HG03066 (cell line): ENCODE measurements around the gene RPL7A.
"Not testable (repeated sequence)": the region's sequence is repeated elsewhere in the genome, so short reads cannot be mapped to it uniquely, and the experiment has no call there.

ENCODE experiments used
- ATAC-seq: cut with Tn5 transposase; IDR thresholded peaks from one replicate; pipeline ENCODE4 v1.9.1; 2021; ENCODE audit warnings: low read depth; ENCODE audit not compliant: unreplicated experiment

RPL7A gene

DNA sequence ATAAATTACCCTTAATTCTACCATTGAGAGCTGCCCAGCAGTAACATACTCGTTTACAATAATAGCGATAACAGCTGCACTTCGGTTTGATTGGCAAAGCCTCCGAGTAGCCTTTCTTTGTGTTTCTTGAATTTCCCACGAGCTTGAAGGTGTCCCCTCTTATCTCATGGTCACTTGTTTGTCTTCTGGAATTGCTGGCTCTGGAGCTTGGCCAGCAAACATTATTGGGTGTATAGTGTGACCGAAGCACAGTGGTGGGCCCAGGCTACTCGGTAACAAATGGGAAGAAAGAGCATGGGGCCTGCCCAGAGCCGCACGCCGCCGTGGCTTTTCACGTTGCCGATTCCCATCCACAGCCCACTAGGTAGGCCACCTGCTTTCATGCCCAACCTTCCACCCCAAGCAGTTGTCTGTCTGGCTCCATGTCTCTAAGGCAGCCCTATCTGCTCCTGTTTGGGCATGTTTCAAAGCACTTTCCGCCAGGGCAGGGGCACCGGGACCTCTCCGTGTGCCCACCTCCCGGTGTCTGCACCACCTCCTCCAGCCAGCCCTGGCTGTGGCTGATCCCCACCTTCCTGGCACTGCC lies 36.8 kb downstream of the RPL7A start:
- no peak for ATAC-seq

DNA sequence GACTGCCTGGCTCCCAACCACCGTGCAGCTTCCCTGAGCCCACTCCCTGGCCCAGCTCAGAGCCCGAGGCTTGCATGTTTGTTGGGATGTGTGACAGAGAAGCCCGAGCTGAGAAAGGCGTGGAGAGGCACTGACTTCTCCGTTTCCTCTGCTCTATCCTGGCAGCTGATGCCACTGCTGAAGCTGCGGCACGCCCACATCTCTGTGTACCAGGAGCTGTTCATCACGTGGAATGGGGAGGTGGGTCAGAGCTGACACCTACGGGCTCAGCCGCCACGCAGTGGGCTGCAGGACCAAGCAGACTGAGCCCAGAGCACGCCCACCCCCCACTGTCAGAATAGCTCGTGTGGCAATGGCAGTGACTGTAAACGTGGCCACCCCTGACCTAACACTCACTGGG lies 37.4 kb downstream of the RPL7A start:
- ATAC-seq = no peak

DNA sequence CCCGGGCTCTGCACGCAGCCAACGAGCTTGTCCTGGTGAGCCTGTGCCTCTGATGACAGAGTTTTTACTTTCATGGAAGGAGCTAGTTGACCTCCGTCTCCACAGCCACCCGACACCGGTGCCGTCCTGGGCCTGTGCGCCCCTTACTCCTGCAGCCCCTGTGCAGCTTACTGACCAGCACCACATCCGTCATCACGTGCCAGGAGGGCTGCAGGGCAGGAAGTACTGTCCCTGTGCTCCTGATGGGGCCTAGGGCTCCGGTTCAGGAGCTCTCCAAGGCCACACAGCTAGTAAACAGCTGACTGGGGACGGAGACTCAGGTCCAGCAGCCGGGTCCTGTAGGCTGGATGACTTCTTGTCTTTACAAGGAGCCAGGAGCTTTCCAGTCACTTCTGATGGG lies 38.3 kb downstream of the RPL7A start:
- ATAC-seq = no peak

DNA sequence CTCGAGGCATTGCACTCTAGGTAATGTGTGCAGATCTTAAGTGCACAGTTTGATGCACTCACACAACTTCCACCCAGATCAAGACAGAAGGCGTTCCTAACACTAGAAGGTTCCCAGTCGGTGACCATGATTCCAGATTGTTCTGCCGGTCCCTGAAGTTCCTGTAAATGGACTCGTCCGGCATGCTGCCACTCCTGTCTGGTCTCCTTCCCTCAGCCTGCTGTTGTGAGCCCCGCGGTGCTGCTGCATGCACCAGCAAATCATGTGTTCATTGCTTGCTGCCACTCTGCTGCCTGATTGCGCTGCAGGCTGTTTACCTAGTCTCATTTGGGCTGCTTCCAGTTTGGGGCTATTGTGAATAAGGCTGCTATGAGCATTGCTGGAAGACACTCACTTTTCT lies 39.7 kb downstream of the RPL7A start:
- ATAC-seq = no peak

DNA sequence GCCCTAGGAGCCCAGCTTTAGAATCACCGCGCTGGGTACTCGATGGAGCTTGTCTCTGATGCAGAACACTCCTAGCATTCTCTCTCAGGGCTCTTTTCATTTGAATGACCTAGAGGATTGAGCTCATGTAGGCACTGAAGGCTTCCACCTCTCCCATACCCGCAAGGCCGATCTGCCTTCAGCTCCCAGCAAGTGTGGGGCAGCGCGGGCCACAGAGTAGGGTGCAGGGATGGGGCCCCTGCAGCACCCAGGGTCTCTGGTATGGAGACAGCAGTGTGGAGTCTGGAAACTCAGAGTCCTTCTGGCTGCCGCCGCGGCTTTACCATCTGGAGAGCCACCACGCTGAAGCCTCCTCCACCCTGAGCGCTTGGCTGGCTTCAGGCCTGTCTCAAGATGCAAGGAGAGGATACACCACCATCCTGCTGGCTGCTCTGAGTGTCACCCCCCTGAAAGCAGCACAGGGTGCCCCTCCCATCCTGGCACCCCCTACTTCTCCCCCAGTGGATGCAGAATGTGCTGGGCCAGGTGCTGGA lies 41.1 kb downstream of the RPL7A start:
- ATAC-seq = no peak

DNA sequence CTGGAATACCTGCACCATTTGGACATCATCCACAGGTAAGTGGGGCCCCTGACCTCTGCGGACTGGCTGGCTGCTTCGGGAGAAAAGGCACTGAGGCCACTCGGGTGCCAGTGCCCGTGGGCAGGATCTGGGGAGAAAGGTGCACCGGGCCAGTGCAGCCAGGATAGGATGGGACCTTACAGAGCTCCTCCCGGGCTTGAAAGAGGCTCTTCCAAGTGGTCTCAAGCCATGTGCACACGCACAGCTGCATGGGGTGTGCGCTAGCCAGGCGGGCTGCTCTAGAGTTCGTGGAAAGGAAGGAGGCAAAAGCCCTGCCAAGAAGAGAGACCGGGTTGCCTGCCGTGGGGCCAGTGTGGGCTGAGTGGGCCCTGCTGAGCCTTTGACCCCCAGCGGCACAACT lies 41.5 kb downstream of the RPL7A start:
- no peak for ATAC-seq

DNA sequence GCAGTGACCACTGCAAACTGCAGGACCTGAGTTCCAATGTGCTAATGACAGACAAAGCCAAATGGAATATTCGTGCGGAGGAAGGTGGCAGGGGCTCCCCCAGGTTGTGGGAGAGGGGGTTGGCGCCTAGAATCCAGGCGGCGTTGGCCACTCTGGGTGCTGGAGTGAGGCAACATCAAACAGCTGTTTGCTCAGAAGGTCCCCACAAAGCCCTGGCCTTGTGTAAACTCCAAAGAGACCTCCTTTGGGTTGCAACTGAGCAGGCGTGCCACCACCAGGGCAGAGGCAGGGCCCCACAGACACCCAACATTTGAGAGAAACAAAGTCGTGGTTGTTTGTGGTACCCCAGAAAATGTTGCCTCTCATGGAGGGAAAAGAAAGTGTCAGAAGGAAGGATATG lies 42.7 kb downstream of the RPL7A start:
- no peak for ATAC-seq

DNA sequence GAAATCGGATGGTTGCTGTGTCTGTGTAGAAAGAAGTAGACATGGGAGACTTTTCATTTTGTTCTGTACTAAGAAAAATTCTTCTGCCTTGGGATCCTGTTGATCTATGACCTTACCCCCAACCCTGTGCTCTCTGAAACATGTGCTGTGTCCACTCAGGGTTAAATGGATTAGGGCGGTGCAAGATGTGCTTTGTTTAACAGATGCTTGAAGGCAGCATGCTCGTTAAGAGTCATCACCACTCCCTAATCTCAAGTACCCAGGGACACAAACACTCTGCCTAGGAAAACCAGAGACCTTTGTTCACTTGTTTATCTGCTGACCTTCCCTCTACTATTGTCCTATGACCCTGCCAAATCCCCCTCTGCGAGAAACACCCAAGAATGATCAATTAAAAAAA lies 43.4 kb downstream of the RPL7A start:
- not testable (repeated sequence) for ATAC-seq

DNA sequence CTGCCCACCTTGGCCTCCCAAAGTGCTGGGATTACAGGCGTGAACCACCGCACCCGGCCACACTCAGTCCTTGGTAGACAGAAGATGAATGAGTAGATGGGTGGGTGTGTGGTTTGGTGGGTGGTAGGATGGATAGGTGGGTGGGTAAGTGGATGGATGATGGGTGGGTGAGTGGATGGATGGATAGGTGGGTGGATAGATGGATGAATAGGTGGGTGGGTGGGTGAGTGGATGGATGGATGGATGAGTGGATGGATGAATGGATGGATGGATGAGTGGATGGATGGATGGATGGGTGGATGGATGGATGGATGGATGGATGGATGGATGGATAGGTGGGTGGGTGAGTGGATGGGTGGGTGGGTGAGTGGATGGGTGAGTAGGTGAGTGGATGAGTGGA lies 44.3 kb downstream of the RPL7A start:
- ATAC-seq = not testable (repeated sequence)

DNA sequence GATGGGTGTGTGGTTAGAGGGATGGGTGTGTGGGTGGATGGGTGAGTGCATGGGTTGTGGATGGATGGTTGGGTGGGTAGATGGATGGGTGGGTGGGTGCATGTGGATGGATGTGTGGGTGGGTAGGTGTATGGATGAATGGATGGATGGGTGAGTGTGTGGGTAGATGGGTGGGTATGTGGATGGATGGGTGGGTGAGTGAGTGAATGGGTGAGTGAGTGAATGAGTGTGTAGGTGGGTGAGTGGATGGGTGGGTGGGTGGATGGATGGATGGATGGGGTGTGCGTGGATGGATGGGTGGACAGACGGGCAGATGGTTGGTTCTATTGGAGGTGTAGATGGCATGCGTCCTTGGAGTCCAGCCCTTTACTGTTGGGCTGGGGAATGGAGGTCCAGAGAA lies 45.4 kb downstream of the RPL7A start:
- ATAC-seq = no peak

DNA sequence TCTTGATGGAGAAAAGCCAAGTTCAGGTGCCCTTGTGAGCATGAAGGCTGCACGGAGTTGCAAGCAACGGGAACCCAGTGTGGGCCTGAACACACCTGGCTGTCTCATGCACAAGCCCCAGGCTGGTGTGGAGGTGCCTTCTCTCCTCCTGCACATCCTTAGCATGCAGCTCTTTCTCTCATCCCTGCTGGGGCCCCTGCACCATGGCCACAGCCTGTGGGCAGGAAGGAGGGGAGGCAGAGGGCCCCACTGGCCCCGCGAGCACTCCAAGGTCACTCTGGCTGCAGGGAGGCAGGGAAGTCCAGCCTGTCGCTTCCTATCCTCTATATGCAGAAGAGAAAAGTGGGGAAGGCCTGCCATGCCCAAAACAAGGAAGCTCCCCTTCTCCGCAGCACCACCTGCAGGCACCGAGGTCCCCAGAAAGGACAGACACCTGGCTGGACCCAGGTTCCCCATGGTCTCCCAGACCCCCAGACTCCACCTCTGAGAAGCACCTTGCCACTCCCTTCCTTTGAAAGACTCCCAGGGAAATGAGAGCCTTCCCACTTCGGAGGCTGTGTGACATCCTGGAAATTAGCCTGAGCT lies 46.8 kb downstream of the RPL7A start:
- no peak for ATAC-seq

DNA sequence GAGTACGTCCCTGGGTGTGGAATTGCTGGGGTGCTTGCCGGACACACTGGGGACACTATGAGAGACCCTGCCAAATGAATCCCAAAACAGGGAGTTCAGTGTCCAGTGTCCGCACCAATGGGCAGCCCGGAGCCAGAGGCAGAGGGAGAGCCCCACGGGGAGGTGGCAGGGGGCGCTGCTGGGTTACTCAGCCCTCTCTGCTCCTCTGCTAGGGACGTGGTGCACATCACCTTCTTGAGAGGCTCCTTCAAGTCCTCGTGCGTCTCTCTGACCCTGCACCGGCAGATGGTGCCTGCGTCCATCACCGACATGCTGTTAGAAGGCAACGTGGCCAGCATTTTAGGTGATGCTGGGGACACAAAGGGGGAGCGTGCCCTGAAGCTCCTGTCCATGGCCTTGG lies 48.9 kb downstream of the RPL7A start:
- ATAC-seq = no peak

DNA sequence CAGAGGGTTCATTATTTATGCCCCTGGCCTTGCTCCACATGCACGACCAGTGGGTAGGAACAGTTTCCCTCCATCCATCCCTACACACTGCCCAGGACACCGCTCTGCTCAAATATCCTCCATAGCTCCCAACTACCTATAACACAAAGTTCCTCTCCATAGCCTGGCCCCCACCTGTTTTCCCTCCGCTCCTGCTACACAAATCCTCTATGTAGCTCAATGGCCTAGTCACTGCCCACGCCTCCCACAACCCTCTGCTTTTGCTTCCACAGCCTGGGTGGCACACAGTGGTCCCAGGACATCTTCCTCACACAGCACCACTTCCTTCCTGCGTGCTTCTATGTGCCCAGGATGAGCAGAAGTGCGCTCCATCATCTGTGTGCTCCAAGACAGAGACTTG lies 49.4 kb downstream of the RPL7A start:
- no peak for ATAC-seq

DNA sequence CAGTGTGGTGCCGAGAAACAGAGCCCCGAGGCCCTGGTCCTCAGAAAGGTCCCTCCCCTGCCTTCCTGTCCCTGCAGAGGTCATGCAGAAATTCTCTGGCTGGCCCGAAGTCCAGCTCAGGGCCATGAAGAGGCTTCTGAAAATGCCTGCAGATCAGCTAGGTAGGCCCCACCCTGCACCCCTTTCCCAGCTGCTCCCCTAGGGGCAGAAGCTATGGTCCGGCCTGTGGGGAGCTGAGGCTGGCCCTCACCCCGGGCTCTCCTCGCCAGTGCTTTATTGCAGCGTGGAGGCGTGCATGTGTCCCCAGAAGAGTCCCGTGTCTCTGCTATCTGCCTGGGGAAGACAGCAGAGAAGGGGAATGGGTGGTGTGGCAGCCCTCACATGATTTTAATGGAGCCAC lies 49.9 kb downstream of the RPL7A start:
- no peak for ATAC-seq

DNA sequence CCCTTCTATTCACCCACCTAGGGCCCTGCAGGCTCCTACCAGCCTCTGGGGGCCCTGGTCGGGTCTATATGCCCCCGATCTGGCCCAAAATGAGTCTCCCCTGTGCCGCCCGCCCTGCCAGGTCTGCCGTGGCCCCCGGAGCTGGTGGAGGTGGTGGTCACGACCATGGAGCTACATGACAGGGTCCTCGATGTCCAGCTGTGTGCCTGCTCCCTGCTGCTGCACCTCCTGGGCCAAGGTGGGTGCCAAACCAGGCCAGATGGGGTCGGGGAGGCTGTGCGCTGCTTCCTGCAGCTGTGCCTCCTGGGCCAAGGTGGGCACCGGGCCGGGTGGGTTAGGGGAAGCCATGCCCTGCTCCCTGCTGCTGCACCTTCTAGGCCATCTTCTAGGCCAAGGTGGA lies 52.3 kb downstream of the RPL7A start:
- ATAC-seq = no peak
